ENCODE results near the gene PRKCG. TPM values are rescaled to one million over a fixed set of nuclear protein-coding genes. Genes with fewer than 3 reads are reported as not detected.
A peak's percentile ranks its signal among the peaks of the same experiment; 100 is the strongest.

Gene PRKCG
- total RNA-seq, 4 donors from 2014 or later = not detected

GRCh38 chr19:53866865-53867224 is 15.2 kb upstream of the PRKCG start:
- TF ChIP-seq POLR2A (IDR thresholded peaks at IDR 0.05) = no peak
- TF ChIP-seq, protein P1, sequence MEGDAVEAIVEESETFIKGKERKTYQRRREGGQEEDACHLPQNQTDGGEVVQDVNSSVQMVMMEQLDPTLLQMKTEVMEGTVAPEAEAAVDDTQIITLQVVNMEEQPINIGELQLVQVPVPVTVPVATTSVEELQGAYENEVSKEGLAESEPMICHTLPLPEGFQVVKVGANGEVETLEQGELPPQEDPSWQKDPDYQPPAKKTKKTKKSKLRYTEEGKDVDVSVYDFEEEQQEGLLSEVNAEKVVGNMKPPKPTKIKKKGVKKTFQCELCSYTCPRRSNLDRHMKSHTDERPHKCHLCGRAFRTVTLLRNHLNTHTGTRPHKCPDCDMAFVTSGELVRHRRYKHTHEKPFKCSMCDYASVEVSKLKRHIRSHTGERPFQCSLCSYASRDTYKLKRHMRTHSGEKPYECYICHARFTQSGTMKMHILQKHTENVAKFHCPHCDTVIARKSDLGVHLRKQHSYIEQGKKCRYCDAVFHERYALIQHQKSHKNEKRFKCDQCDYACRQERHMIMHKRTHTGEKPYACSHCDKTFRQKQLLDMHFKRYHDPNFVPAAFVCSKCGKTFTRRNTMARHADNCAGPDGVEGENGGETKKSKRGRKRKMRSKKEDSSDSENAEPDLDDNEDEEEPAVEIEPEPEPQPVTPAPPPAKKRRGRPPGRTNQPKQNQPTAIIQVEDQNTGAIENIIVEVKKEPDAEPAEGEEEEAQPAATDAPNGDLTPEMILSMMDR (IDR thresholded peaks at IDR 0.05) = no peak
- Histone ChIP-seq H3K27ac (peak overlapping the region; percentile 53 to 96 (median 93)), H3K4me3 (peak overlapping the region; percentile 15 to 84 (median 77)), H3K9me3 (no peaks in the 10 kb centered on the region), H3K27me3 (peaks cover 0 to 4% (median 0%) of the 10 kb centered on the region in 4 donors), H3K4me1 (peaks cover 33 to 74% (median 36%) of the 10 kb centered on the region in 3 donors), H3K36me3 (no peaks in the 10 kb centered on the region)
- 18 to 32% methylated on average over 5 to 13 of the region's 14 CpGs for WGBS, 2 donors
- no peak for DNase-seq
- intact Hi-C loops (cut with DNase I) = no loop called here

DNA sequence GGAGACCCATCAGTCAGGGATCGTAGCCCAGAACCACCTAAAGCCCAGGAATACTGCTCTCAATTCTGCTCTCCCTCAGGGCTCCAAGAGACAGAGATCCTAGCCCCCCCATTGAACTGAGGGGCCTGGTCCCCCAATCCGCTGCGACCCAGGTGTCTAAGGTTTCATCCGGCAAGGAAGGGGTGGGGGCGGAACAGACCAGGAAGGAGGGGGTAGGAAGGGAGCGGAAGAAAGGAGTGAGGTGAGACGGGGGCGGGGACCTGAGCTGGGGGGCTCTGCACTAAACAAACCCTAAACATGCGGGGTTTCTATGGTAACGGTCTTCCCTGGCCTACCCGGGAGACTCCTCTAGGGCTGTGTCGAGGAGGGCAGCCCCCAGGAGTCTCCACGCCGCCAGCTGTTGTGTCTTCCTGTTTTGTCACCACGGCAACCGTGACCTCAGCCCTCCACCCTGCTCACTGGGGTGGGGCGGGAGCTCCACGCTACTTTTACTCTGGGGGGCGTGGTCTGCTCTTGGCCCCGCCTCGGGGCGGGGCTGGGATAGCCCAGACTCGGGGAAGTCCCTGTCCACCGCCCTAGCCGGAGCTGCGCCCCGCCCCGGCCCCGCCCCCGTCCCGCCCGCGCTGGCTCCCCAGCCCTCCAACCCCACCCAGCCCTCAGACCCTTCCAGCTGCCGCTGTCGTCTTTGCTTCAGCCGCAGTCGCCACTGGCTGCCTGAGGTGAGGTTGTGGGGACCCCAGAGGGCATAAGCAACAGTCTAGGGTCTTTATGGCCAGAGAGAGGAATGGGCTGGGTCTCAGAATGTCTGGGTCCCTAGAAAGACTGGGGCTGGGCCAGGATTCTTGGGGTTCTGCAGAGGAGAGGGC is 14.5 kb upstream of the PRKCG start, which contains the start of gene MYADM:
Gene MYADM (plus strand): TSS at position 659 of the 866 bp plus-strand sequence. CDS start 5,647 bp downstream, outside the sequence.
- Histone ChIP-seq H3K4me1 (peaks cover 33 to 80% (median 36%) of the 10 kb centered on the region in 3 donors), H3K4me3 (peak within 1 kb of the TSS; percentile 56 to 84 (median 77)), H3K27me3 (peaks cover 0 to 4% (median 0%) of the 10 kb centered on the region in 4 donors), H3K36me3 (peaks cover 0 to 3% (median 0%) of the 10 kb centered on the region in 3 donors), H3K27ac (peak within 1 kb of the TSS; percentile 84 to 96 (median 93)), H3K9me3 (no peaks in the 10 kb centered on the region)
- 0 to 4% methylated on average over 9 of the region's 37 CpGs for WGBS, 2 donors
- intact Hi-C loops (cut with DNase I) = no loop called here
- TF ChIP-seq, protein P1 (IDR thresholded peaks at IDR 0.05) = no peak
- peak in 2 of 4 donors; percentile 57 to 75 for TF ChIP-seq POLR2A (IDR thresholded peaks at IDR 0.05)
- peak; percentile 91 for DNase-seq

GRCh38 chr19:53868091-53868891 is 13.7 kb upstream of the PRKCG start:
- Histone ChIP-seq H3K4me3 (peak overlapping the region; percentile 56 to 84 (median 77)), H3K27ac (peak overlapping the region; percentile 84 to 96 (median 93)), H3K36me3 (peaks cover 0 to 11% (median 0%) of the 10 kb centered on the region in 3 donors), H3K9me3 (no peaks in the 10 kb centered on the region), H3K27me3 (peaks cover 0 to 4% (median 0%) of the 10 kb centered on the region in 4 donors), H3K4me1 (peaks cover 33 to 83% (median 36%) of the 10 kb centered on the region in 3 donors)
- TF ChIP-seq, protein P1 (IDR thresholded peaks at IDR 0.05) = no peak
- no peak for TF ChIP-seq POLR2A (IDR thresholded peaks at IDR 0.05)
- intact Hi-C loops (cut with DNase I) = no loop called here
- no peak for DNase-seq
- 0 to 1% methylated on average over 15 to 23 of the region's 37 CpGs for whole genome bisulfite sequencing, 2 donors

DNA sequence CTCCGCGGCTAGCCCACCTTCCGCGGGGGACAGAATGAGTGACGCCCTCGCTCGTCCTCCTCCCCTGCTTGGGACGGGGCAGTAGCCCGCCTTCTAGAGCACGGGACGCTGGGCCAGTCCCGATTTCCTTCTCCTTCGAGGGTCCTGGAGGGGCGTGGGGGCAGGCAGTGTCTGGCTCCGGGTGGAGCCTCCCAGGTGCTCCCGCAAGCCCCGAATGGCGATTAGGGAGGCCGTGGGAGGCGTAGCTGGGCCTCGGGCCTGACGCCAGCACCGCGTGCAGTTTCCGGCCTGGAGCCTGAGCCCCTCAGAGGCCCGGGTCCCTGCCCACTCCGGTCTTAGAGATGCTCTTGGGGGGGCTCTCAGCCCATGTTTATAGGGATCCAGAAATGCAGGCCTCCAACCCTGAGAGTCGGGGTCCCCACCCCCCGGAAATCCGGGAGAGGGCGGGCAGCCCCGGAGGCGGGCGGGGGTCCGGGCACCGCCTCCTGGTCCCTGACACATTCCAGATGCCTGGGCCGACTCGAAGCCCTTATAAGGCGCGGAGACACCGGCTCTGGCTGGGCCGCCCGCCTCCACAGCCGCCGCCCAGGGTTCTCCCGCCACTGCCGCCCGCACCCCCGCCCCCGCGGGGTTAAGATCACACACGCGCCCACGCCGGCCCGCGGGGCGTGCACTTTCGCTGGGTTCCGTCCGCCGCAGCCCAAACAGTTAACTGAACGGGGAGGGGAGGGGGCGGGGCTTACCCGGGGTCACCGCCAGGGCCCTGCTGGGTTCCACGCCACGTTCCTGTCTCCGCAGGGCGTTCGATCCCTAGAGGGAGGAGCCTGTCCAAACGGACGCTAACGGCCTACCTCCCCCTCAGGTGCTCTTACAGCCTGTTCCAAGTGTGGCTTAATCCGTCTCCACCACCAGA is 12.8 kb upstream of the PRKCG start:
- DNase-seq = no peak
- intact Hi-C loops (cut with DNase I) = no loop called here
- peak overlapping the region; percentile 56 to 84 (median 77) for H3K4me3 ChIP-seq
- H3K9me3 ChIP-seq = no peaks in the 10 kb centered on the region
- peak overlapping the region; percentile 84 to 96 (median 93) for H3K27ac ChIP-seq
- TF ChIP-seq, protein P1 (IDR thresholded peaks at IDR 0.05) = peak in 5 of 6 experiments; percentile 26 to 52 (median 44)
- TF ChIP-seq POLR2A (IDR thresholded peaks at IDR 0.05) = peak in 2 of 4 donors; percentile 45 to 82
- peaks cover 33 to 91% (median 36%) of the 10 kb centered on the region in 3 donors for H3K4me1 ChIP-seq
- 0% methylated on average over 3 to 8 of the region's 75 CpGs for WGBS, 2 donors
- H3K27me3 ChIP-seq = peaks cover 0 to 4% (median 0%) of the 10 kb centered on the region in 4 donors
- peaks cover 6 to 20% (median 8%) of the 10 kb centered on the region in 3 donors for H3K36me3 ChIP-seq

Measured in esophagus squamous epithelium (tissue), 5 donors.